GM18517 (cell line): ENCODE results near the gene ANKFN1.
"Not testable (repeated sequence)": the region's sequence is repeated elsewhere in the genome, so short reads cannot be mapped to it uniquely, and the experiment has no call there.

Source experiments
- ATAC-seq: cut with Tn5 transposase; IDR thresholded peaks from one replicate; pipeline ENCODE4 v1.9.1; 2021; ENCODE audit warnings: mild to moderate bottlenecking, moderate library complexity; ENCODE audit not compliant: unreplicated experiment

ANKFN1 gene

GRCh38 chr17:56269556-56270389 lies 116.5 kb downstream of the ANKFN1 start:
- no peak for ATAC-seq

GRCh38 chr17:56274491-56274890 lies 121.2 kb downstream of the ANKFN1 start:
- no peak for ATAC-seq

- no peak for ATAC-seq
Measured at GRCh38 chr17:56284482-56284881, 131.2 kb downstream of the ANKFN1 start.

- ATAC-seq: not testable (repeated sequence)
Measured at GRCh38 chr17:56288786-56289185, 135.5 kb downstream of the ANKFN1 start.

- ATAC-seq: no peak
Measured at GRCh38 chr17:56289321-56289720, 136.0 kb downstream of the ANKFN1 start.

GRCh38 chr17:56290101-56290801 lies 137.0 kb downstream of the ANKFN1 start:
- ATAC-seq: no peak

GRCh38 chr17:56290802-56291118 lies 137.5 kb downstream of the ANKFN1 start:
- ATAC-seq: no peak

- ATAC-seq: no peak
Measured at GRCh38 chr17:56291226-56291805, 138.0 kb downstream of the ANKFN1 start.

GRCh38 chr17:56292010-56292409 lies 138.7 kb downstream of the ANKFN1 start:
- ATAC-seq: no peak

GRCh38 chr17:56292578-56292977 lies 139.3 kb downstream of the ANKFN1 start:
- no peak for ATAC-seq

GRCh38 chr17:56297184-56297583 lies 143.9 kb downstream of the ANKFN1 start:
- no peak for ATAC-seq

- ATAC-seq: no peak
Measured at GRCh38 chr17:56298846-56299245, 145.6 kb downstream of the ANKFN1 start.

- ATAC-seq: no peak
Measured at GRCh38 chr17:56300144-56300543, 146.9 kb downstream of the ANKFN1 start.

- ATAC-seq: no peak
Measured at GRCh38 chr17:56305007-56305406, 151.7 kb downstream of the ANKFN1 start.

GRCh38 chr17:56309897-56310296 lies 156.6 kb downstream of the ANKFN1 start:
- ATAC-seq: no peak

GRCh38 chr17:56310782-56311181 lies 157.5 kb downstream of the ANKFN1 start:
- ATAC-seq: no peak

GRCh38 chr17:56313201-56313600 lies 159.9 kb downstream of the ANKFN1 start:
- no peak for ATAC-seq

GRCh38 chr17:56314026-56314425 lies 160.8 kb downstream of the ANKFN1 start:
- no peak for ATAC-seq

- no peak for ATAC-seq
Measured at GRCh38 chr17:56314984-56315602, 161.8 kb downstream of the ANKFN1 start.

- ATAC-seq: no peak
Measured at GRCh38 chr17:56316604-56317003, 163.3 kb downstream of the ANKFN1 start.

- ATAC-seq: no peak
Measured at GRCh38 chr17:56317351-56318208, 164.3 kb downstream of the ANKFN1 start.
